Uterus (tissue), 4 donors: Measurements from ENCODE around the gene MSTO1. TPM values are rescaled to one million over a fixed set of nuclear protein-coding genes. Genes with fewer than 3 reads are reported as not detected.
"Not testable (repeated sequence)": the region's sequence is repeated elsewhere in the genome, so short reads cannot be mapped to it uniquely, and the experiment has no call there.

Source experiments
- DNase-seq, 2 donors: peaks; one replicate each; pipeline ENCODE4 v3.0.0-alpha.2; 2019 to 2020
- H3K27ac ChIP-seq, 2 donors: fragments of 200-600 bp; sonication (generic); 1 replicate in 1 of 2; 2 replicates in 1 of 2; pipeline ENCODE4 v1.5.1; 2016 to 2018
- H3K27me3 ChIP-seq, 2 donors: fragments of 200-600 bp; sonication (generic); one replicate each; pipeline ENCODE4 v1.5.1; 2018 to 2019; ENCODE audit warnings: control low read depth in 1 of 2
- H3K36me3 ChIP-seq, 2 donors: fragments of 200-600 bp; sonication (generic); one replicate each; pipeline ENCODE4 v1.5.1; 2019; ENCODE audit warnings: control low read depth in 1 of 2
- H3K4me1 ChIP-seq, 2 donors: fragments of 200-600 bp; sonication (generic); one replicate each; pipeline ENCODE4 v1.5.1; 2018 to 2019; ENCODE audit warnings: control low read depth in 1 of 2
- H3K4me3 ChIP-seq, 2 donors: fragments of 200-600 bp; sonication (generic); 1 replicate in 1 of 2; 2 replicates in 1 of 2; pipeline ENCODE4 v1.5.1; 2018 to 2019; ENCODE audit warnings: mild to moderate bottlenecking in 1 of 2
- H3K9me3 ChIP-seq, 2 donors: fragments of 200-600 bp; sonication (generic); one replicate each; pipeline ENCODE4 v1.5.1; 2019; ENCODE audit warnings: control low read depth in 1 of 2
- POLR2A ChIP-seq, 2 donors: fragments of 450-650 bp; IDR thresholded peaks; one replicate each; pipeline ENCODE4 v1.6.1; 2016; ENCODE audit warnings: antibody characterized with exemption in 2 of 2, mild to moderate bottlenecking in 1 of 2, moderate library complexity in 1 of 2
- intact Hi-C: fragments of 100-400 bp; cut with DNase I; formaldehyde crosslinking; loops from one replicate; pipeline ENCODE4 v1.15.1; 2023; ENCODE audit warnings: low total_unique reads
- total RNA-seq, 4 donors: library from RNA; depleted of rRNA in 3 of 4; stranded (reverse); fragments of >200 nt in 3 of 4; gene quantifications; one replicate each; pipeline versions ENCODE4 v1.1.0 to v1.2.4, GENCODE V29; 2014 to 2023
- TF ChIP-seq, protein P1 (sequence below), 4 experiments: fragments of 200-600 bp in 2 of 4; fragments of 450-650 bp in 2 of 4; sonication (generic) in 2 of 4; IDR thresholded peaks; one replicate each; pipeline ENCODE4 v1.5.1; 2016 to 2019; ENCODE audit warnings: antibody characterized with exemption in 4 of 4, mild to moderate bottlenecking in 2 of 4, moderate library complexity in 1 of 4
- donor health status: DM: yes; HTN: yes; CAD: no.

The MSTO1 gene
- total RNA-seq, 4 donors from 2014 or later: 10.6 to 76.8 (median 38.6) TPM

DNA sequence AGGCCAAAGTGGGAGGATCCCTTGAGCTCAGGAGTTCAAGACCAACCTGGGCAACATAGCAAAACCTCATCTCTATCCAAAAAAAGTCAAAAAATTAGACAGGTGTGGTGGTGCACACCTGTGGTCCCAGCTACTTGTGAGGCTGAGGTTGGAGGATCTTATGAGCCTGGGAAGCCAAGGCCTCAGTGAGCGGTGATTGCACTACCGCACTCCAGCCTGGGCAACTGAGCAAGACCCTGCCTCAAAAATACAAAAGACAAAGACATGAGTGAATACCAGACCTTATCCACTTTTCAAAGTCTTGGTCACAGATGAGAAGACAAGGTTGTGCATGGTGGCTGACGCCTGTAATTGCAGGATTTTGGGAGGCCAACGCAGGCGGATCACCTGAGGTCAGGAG is 13.2 kb upstream of the MSTO1 start:
- Histone ChIP-seq H3K9me3 (no peaks in the 10 kb centered on the region), H3K36me3 (no peaks in the 10 kb centered on the region), H3K27me3 (no peaks in the 10 kb centered on the region), H3K4me1 (no peaks in the 10 kb centered on the region), H3K4me3 (no peak overlapping the region), H3K27ac (no peak overlapping the region)
- intact Hi-C loops: no loop called here
- TF ChIP-seq, protein P1, sequence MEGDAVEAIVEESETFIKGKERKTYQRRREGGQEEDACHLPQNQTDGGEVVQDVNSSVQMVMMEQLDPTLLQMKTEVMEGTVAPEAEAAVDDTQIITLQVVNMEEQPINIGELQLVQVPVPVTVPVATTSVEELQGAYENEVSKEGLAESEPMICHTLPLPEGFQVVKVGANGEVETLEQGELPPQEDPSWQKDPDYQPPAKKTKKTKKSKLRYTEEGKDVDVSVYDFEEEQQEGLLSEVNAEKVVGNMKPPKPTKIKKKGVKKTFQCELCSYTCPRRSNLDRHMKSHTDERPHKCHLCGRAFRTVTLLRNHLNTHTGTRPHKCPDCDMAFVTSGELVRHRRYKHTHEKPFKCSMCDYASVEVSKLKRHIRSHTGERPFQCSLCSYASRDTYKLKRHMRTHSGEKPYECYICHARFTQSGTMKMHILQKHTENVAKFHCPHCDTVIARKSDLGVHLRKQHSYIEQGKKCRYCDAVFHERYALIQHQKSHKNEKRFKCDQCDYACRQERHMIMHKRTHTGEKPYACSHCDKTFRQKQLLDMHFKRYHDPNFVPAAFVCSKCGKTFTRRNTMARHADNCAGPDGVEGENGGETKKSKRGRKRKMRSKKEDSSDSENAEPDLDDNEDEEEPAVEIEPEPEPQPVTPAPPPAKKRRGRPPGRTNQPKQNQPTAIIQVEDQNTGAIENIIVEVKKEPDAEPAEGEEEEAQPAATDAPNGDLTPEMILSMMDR (IDR thresholded peaks at IDR 0.05): no peak
- DNase-seq: no peak

DNA sequence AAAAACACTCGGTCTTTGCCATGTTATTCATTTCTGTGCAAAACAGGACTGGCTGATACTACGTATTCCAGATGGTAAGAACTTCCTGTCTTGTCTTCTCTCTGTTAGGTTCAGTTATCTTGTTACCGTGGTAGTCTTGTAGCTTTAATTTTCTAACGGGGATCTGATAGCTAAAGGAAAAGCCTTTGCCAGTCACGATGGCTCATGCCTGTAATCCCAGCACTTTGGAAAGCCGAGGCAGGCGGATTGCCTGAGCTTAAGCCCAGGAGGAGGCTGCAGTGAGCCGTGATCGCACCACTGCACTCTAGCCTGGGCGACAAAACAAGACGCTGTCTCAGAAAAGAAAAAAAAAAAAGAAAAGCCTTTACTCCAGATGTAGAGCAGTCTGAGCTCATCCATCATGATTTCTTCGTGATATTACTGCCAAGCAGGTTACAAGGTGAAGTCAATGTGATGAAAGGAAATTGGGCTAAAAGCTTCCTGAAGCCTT is 11.1 kb upstream of the MSTO1 start:
- Histone ChIP-seq H3K27me3 (no peaks in the 10 kb centered on the region), H3K4me3 (no peak overlapping the region), H3K4me1 (no peaks in the 10 kb centered on the region), H3K9me3 (no peaks in the 10 kb centered on the region), H3K36me3 (no peaks in the 10 kb centered on the region), H3K27ac (no peak overlapping the region)
- TF ChIP-seq, protein P1 (IDR thresholded peaks at IDR 0.05): no peak
- TF ChIP-seq POLR2A (IDR thresholded peaks at IDR 0.05): no peak
- no peak for DNase-seq
- intact Hi-C loops: no loop called here

GRCh38 chr1:155599828-155600572 is 10.0 kb upstream of the MSTO1 start:
- intact Hi-C loops, H3K9me3 ChIP-seq, H3K4me3 ChIP-seq: not testable (repeated sequence)

GRCh38 chr1:155607708-155608107 is 2.3 kb upstream of the MSTO1 start:
- TF ChIP-seq, protein P1 (IDR thresholded peaks at IDR 0.05): no peak
- no peak for TF ChIP-seq POLR2A (IDR thresholded peaks at IDR 0.05)
- no peaks in the 10 kb centered on the region for H3K9me3 ChIP-seq
- no peak overlapping the region for H3K27ac ChIP-seq
- DNase-seq: no peak
- intact Hi-C loops: no loop called here
- no peaks in the 10 kb centered on the region for H3K36me3 ChIP-seq
- no peaks in the 10 kb centered on the region for H3K4me1 ChIP-seq
- no peaks in the 10 kb centered on the region for H3K27me3 ChIP-seq
- H3K4me3 ChIP-seq: no peak overlapping the region

More at GRCh38 chr1:155599828-155600572, 10.0 kb upstream of the MSTO1 start:
- not testable (repeated sequence) for H3K27ac ChIP-seq, H3K4me1 ChIP-seq, DNase-seq, H3K27me3 ChIP-seq, H3K36me3 ChIP-seq

DNA sequence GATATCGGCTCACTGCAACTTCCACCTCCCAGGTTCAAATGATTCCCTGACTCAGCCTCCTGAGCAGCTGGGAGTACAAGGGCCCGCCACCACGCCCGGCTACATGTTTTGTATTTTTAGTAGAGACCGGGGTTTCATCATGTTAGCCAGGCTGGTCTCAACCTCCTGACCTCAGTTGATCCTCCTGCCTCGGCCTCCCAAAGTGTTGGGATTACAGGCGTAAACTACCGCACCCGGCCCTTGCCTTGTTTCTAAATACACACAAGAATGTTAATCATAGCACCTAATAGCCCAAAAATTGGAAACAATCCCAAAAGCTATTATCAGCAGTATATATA is 1.2 kb upstream of the MSTO1 start:
- Histone ChIP-seq H3K4me3 (no peak overlapping the region), H3K27me3 (no peaks in the 10 kb centered on the region), H3K9me3 (no peaks in the 10 kb centered on the region), H3K36me3 (no peaks in the 10 kb centered on the region), H3K4me1 (no peaks in the 10 kb centered on the region), H3K27ac (no peak overlapping the region)
- TF ChIP-seq, protein P1 (IDR thresholded peaks at IDR 0.05): no peak
- TF ChIP-seq POLR2A (IDR thresholded peaks at IDR 0.05): no peak
- intact Hi-C loops: no loop called here
- no peak for DNase-seq

GRCh38 chr1:155610257-155610647 is 234 bp downstream of the MSTO1 start:
- H3K36me3 ChIP-seq, H3K4me1 ChIP-seq, H3K27ac ChIP-seq, intact Hi-C loops, H3K9me3 ChIP-seq, H3K27me3 ChIP-seq, DNase-seq: not testable (repeated sequence)
- peak overlapping the region in 1 of 2 donors; percentile 49 for H3K4me3 ChIP-seq

DNA sequence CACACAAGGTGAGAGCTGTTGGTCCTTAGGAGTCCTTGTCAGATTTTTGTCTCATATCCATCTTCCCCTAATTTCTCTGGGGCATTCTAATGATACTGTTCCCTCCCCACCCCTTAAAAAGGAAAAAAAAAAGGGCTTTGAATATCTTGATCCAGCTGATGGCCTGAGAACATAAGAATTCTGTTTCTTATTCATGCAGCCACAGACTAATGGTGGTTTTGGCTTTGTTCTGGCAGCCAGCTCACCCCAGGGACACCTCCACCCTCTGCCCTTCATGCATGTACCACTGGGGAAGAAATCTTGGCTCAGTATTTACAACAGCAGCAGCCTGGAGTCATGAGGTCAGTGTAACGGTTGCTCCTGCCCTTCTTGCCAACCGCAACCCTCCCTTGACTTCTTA is 3.2 kb downstream of the MSTO1 start:
- intact Hi-C loops, H3K27ac ChIP-seq, H3K4me1 ChIP-seq, H3K27me3 ChIP-seq, H3K9me3 ChIP-seq, H3K36me3 ChIP-seq, H3K4me3 ChIP-seq, DNase-seq: not testable (repeated sequence)
